ENCODE results near the gene SYNJ2BP.

Gene SYNJ2BP

GRCh38 chr14:70391493-70392391 lies 25.1 kb downstream of the SYNJ2BP start:
- Histone ChIP-seq H3K23ac (ENCODE audit: low read length) (no peak overlapping the region), H2BK120ac (ENCODE audit: low read depth, low read length) (no peak overlapping the region), H3K4me2 (ENCODE audit: low read length) (no peak overlapping the region), H2BK15ac (replicated peaks; ENCODE audit: low read depth) (no peak overlapping the region), H4K5ac (ENCODE audit: low read length) (no peak overlapping the region), H2AK5ac (ENCODE audit: low read length) (no peak overlapping the region), H2BK5ac (ENCODE audit: low read length) (no peak overlapping the region), H3K4me1 (ENCODE audit: control insufficient read depth, low read depth, low read length) (no peaks in the 10 kb centered on the region), H3K9ac (ENCODE audit: low read length) (no peak overlapping the region), H3K18ac (ENCODE audit: low read length) (no peak overlapping the region), H3K4me3 (ENCODE audit: low read length) (no peak overlapping the region), H3K36me3 (ENCODE audit: control insufficient read depth, insufficient read depth, low read length) (no peaks in the 10 kb centered on the region), H3K27me3 (ENCODE audit: insufficient read depth, low read length, poor library complexity) (no peaks in the 10 kb centered on the region), H3K79me2 (ENCODE audit: control insufficient read depth, insufficient read depth, low read length) (no peaks in the 10 kb centered on the region), H3K79me1 (ENCODE audit: low read length) (peaks cover 2% of the 10 kb centered on the region), H4K8ac (ENCODE audit: low read depth, low read length) (no peak overlapping the region), H3K56ac (ENCODE audit: low read length) (no peak overlapping the region), H3K4ac (ENCODE audit: low read depth, low read length) (no peak overlapping the region), H3K27ac (ENCODE audit: low read depth, low read length) (no peak overlapping the region)
- no peak for DNase-seq
- no CpG with 5 or more reads among the region's 6 CpGs for WGBS (ENCODE audit: extremely low coverage, insufficient coverage, low lambda C conversion rate)

GRCh38 chr14:70382536-70382935 lies 34.4 kb downstream of the SYNJ2BP start:
- Histone ChIP-seq H2BK15ac (replicated peaks; ENCODE audit: low read depth) (no peak overlapping the region), H3K4ac (ENCODE audit: low read depth, low read length) (no peak overlapping the region), H2BK120ac (ENCODE audit: low read depth, low read length) (no peak overlapping the region), H3K4me3 (ENCODE audit: low read length) (no peak overlapping the region), H3K56ac (ENCODE audit: low read length) (no peak overlapping the region), H3K79me1 (ENCODE audit: low read length) (peaks cover 1% of the 10 kb centered on the region), H3K79me2 (ENCODE audit: control insufficient read depth, insufficient read depth, low read length) (no peaks in the 10 kb centered on the region), H4K8ac (ENCODE audit: low read depth, low read length) (peak overlapping the region; percentile 56), H2BK5ac (ENCODE audit: low read length) (no peak overlapping the region), H2AK5ac (ENCODE audit: low read length) (no peak overlapping the region), H4K5ac (ENCODE audit: low read length) (no peak overlapping the region), H3K4me1 (ENCODE audit: control insufficient read depth, low read depth, low read length) (peaks cover 3% of the 10 kb centered on the region), H3K36me3 (ENCODE audit: control insufficient read depth, insufficient read depth, low read length) (no peaks in the 10 kb centered on the region), H3K4me2 (ENCODE audit: low read length) (no peak overlapping the region), H3K27me3 (ENCODE audit: insufficient read depth, low read length, poor library complexity) (no peaks in the 10 kb centered on the region), H3K18ac (ENCODE audit: low read length) (peak overlapping the region; percentile 51), H3K9ac (ENCODE audit: low read length) (no peak overlapping the region), H3K27ac (ENCODE audit: low read depth, low read length) (no peak overlapping the region), H3K23ac (ENCODE audit: low read length) (no peak overlapping the region)
- WGBS (ENCODE audit: extremely low coverage, insufficient coverage, low lambda C conversion rate): no CpG with 5 or more reads among the region's 2 CpGs
- DNase-seq: no peak

DNA sequence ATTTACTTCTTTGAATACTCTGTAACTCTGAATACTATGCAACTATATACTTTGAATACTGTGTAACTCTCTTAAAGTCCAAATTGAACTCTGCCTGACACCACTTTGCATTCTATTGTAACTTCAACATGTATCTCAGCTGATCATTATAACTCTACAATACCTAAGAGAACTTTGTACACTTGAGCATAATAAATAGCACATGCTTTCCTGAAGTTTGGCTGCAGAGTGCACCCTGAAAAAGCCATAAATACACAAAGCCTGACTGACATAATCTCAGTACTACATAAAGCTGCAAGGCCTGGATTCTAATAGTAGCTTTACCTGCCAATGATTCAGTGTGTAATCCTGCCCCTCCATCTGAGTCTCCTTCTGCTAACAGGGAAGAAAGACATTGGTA lies 36.1 kb downstream of the SYNJ2BP start:
- Histone ChIP-seq H4K8ac (ENCODE audit: low read depth, low read length) (no peak overlapping the region), H3K9ac (ENCODE audit: low read length) (no peak overlapping the region), H3K79me2 (ENCODE audit: control insufficient read depth, insufficient read depth, low read length) (no peaks in the 10 kb centered on the region), H3K27ac (ENCODE audit: low read depth, low read length) (no peak overlapping the region), H3K36me3 (ENCODE audit: control insufficient read depth, insufficient read depth, low read length) (no peaks in the 10 kb centered on the region), H3K23ac (ENCODE audit: low read length) (no peak overlapping the region), H2BK120ac (ENCODE audit: low read depth, low read length) (no peak overlapping the region), H2BK15ac (replicated peaks; ENCODE audit: low read depth) (no peak overlapping the region), H2BK5ac (ENCODE audit: low read length) (no peak overlapping the region), H3K27me3 (ENCODE audit: insufficient read depth, low read length, poor library complexity) (no peaks in the 10 kb centered on the region), H2AK5ac (ENCODE audit: low read length) (no peak overlapping the region), H3K4me3 (ENCODE audit: low read length) (no peak overlapping the region), H3K4me1 (ENCODE audit: control insufficient read depth, low read depth, low read length) (peaks cover 10% of the 10 kb centered on the region), H3K4me2 (ENCODE audit: low read length) (no peak overlapping the region), H3K56ac (ENCODE audit: low read length) (peak overlapping the region; percentile 1), H3K79me1 (ENCODE audit: low read length) (peaks cover 2% of the 10 kb centered on the region), H3K18ac (ENCODE audit: low read length) (no peak overlapping the region), H3K4ac (ENCODE audit: low read depth, low read length) (no peak overlapping the region), H4K5ac (ENCODE audit: low read length) (no peak overlapping the region)
- no peak for DNase-seq

- H3K56ac ChIP-seq (ENCODE audit: low read length): no peak overlapping the region
- H3K23ac ChIP-seq (ENCODE audit: low read length): no peak overlapping the region
- peaks cover 2% of the 10 kb centered on the region for H3K79me1 ChIP-seq (ENCODE audit: low read length)
- H3K4ac ChIP-seq (ENCODE audit: low read depth, low read length): no peak overlapping the region
- no peak overlapping the region for H2BK120ac ChIP-seq (ENCODE audit: low read depth, low read length)
- H3K4me2 ChIP-seq (ENCODE audit: low read length): no peak overlapping the region
- no peak overlapping the region for H3K18ac ChIP-seq (ENCODE audit: low read length)
- no peaks in the 10 kb centered on the region for H3K27me3 ChIP-seq (ENCODE audit: insufficient read depth, low read length, poor library complexity)
- H2BK5ac ChIP-seq (ENCODE audit: low read length): no peak overlapping the region
- H3K9ac ChIP-seq (ENCODE audit: low read length): no peak overlapping the region
- H4K8ac ChIP-seq (ENCODE audit: low read depth, low read length): no peak overlapping the region
- H2AK5ac ChIP-seq (ENCODE audit: low read length): no peak overlapping the region
- H3K4me1 ChIP-seq (ENCODE audit: control insufficient read depth, low read depth, low read length): peaks cover 10% of the 10 kb centered on the region
- H3K27ac ChIP-seq (ENCODE audit: low read depth, low read length): no peak overlapping the region
- no peak overlapping the region for H3K4me3 ChIP-seq (ENCODE audit: low read length)
- peak; percentile 86 for DNase-seq
- H2BK15ac ChIP-seq (replicated peaks; ENCODE audit: low read depth): no peak overlapping the region
- H3K36me3 ChIP-seq (ENCODE audit: control insufficient read depth, insufficient read depth, low read length): no peaks in the 10 kb centered on the region
- H3K79me2 ChIP-seq (ENCODE audit: control insufficient read depth, insufficient read depth, low read length): no peaks in the 10 kb centered on the region
- H4K5ac ChIP-seq (ENCODE audit: low read length): no peak overlapping the region
- whole genome bisulfite sequencing (ENCODE audit: extremely low coverage, insufficient coverage, low lambda C conversion rate): no CpG with 5 or more reads among the region's 1 CpG
These were observed 38.2 kb downstream of the SYNJ2BP start for GRCh38 chr14:70378696-70379095.

All from mesendoderm (in vitro differentiated cells).